ENCODE results near the gene ACP6.

- TF ChIP-seq POLR2AphosphoS5 (IDR thresholded peaks at IDR 0.05; ENCODE audit: borderline replicate concordance, low read depth, low read length) (no peak), EZH2 (IDR thresholded peaks at IDR 0.05) (no peak), FOXP2 (optimal IDR thresholded peaks at IDR 0.05; ENCODE audit: control extremely low read depth, extremely low read length, insufficient read depth) (no peak)
Observed at GRCh38 chr1:147717051-147717705, 46.9 kb upstream of the ACP6 start.
